IPS-20b (cell line): ENCODE data around the gene TNNI3K.

Experiments used
- H3K27ac ChIP-seq: one replicate; pipeline ENCODE4 v1.5.1; 2013; ENCODE audit warnings: low read length
- H3K27me3 ChIP-seq: 2 replicates; pipeline ENCODE4 v1.6.1; 2013; ENCODE audit warnings: mild to moderate bottlenecking, low read length, inconsistent platforms; ENCODE audit not compliant: insufficient read depth
- H3K36me3 ChIP-seq: 2 replicates; pipeline ENCODE4 v1.6.1; 2013; ENCODE audit warnings: low read depth, mild to moderate bottlenecking, inconsistent platforms, low read length, moderate library complexity; ENCODE audit not compliant: insufficient read depth
- H3K4me1 ChIP-seq: 2 replicates; pipeline ENCODE4 v1.6.1; 2013; ENCODE audit warnings: mild to moderate bottlenecking, control low read depth, inconsistent platforms, low read length, moderate library complexity; ENCODE audit not compliant: insufficient read depth
- H3K4me3 ChIP-seq: 2 replicates; pipeline ENCODE4 v1.5.1; 2013; ENCODE audit warnings: mild to moderate bottlenecking, low read length, inconsistent platforms
- H3K9ac ChIP-seq: 2 replicates; pipeline ENCODE4 v1.6.1; 2013; ENCODE audit warnings: low read depth, mild to moderate bottlenecking, inconsistent platforms, low read length, moderate library complexity
- H3K9me3 ChIP-seq: 2 replicates; pipeline ENCODE4 v1.6.1; 2013; ENCODE audit warnings: mild to moderate bottlenecking, low read depth, low read length, inconsistent platforms; ENCODE audit not compliant: insufficient read depth

The TNNI3K gene

GRCh38 chr1:74478979-74479378 lies 243.8 kb downstream of the TNNI3K start:
- Histone ChIP-seq H3K9ac (no peak overlapping the region), H3K36me3 (no peaks in the 10 kb centered on the region), H3K4me1 (peaks cover 10% of the 10 kb centered on the region; the same call in 1 of the 2 replicates), H3K27ac (no peak overlapping the region), H3K27me3 (no peaks in the 10 kb centered on the region), H3K9me3 (no peaks in the 10 kb centered on the region), H3K4me3 (no peak overlapping the region)

GRCh38 chr1:74480068-74480467 lies 244.9 kb downstream of the TNNI3K start:
- H3K27me3 ChIP-seq, result no peaks in the 10 kb centered on the region
- H3K4me3 ChIP-seq, result no peak overlapping the region

GRCh38 chr1:74481607-74482006 lies 246.4 kb downstream of the TNNI3K start:
- Histone ChIP-seq H3K4me1 (peaks cover 10% of the 10 kb centered on the region; the same call in 1 of the 2 replicates), H3K9me3 (no peaks in the 10 kb centered on the region), H3K4me3 (no peak overlapping the region), H3K36me3 (no peaks in the 10 kb centered on the region), H3K9ac (no peak overlapping the region), H3K27ac (no peak overlapping the region), H3K27me3 (no peaks in the 10 kb centered on the region)

More at GRCh38 chr1:74480068-74480467, 244.9 kb downstream of the TNNI3K start:
- no peak overlapping the region for H3K27ac ChIP-seq
- H3K4me1 ChIP-seq, result peaks cover 10% of the 10 kb centered on the region; the same call in 1 of the 2 replicates
- H3K9ac ChIP-seq, result no peak overlapping the region
- no peaks in the 10 kb centered on the region for H3K36me3 ChIP-seq
- H3K9me3 ChIP-seq, result no peaks in the 10 kb centered on the region

GRCh38 chr1:74485622-74486021 lies 250.4 kb downstream of the TNNI3K start:
- H3K27ac ChIP-seq, result no peak overlapping the region
- H3K36me3 ChIP-seq, result no peaks in the 10 kb centered on the region
- H3K9ac ChIP-seq, result no peak overlapping the region
- no peaks in the 10 kb centered on the region for H3K9me3 ChIP-seq
- H3K27me3 ChIP-seq, result no peaks in the 10 kb centered on the region
- peaks cover 30% of the 10 kb centered on the region; the same call in 1 of the 2 replicates for H3K4me1 ChIP-seq
- H3K4me3 ChIP-seq, result no peak overlapping the region

GRCh38 chr1:74486036-74486435 lies 250.8 kb downstream of the TNNI3K start:
- no peak overlapping the region for H3K27ac ChIP-seq
- H3K27me3 ChIP-seq, result no peaks in the 10 kb centered on the region

GRCh38 chr1:74496669-74497068 lies 261.5 kb downstream of the TNNI3K start:
- peaks cover 7% of the 10 kb centered on the region; the same call in 1 of the 2 replicates for H3K4me1 ChIP-seq
- no peak overlapping the region for H3K4me3 ChIP-seq
- H3K27ac ChIP-seq, result no peak overlapping the region
- H3K27me3 ChIP-seq, result no peaks in the 10 kb centered on the region
- no peak overlapping the region for H3K9ac ChIP-seq
- H3K9me3 ChIP-seq, result no peaks in the 10 kb centered on the region
- no peaks in the 10 kb centered on the region for H3K36me3 ChIP-seq

More at GRCh38 chr1:74486036-74486435, 250.8 kb downstream of the TNNI3K start:
- no peak overlapping the region for H3K4me3 ChIP-seq
- no peak overlapping the region for H3K9ac ChIP-seq
- H3K4me1 ChIP-seq, result peaks cover 28% of the 10 kb centered on the region; the same call in 1 of the 2 replicates
- no peaks in the 10 kb centered on the region for H3K36me3 ChIP-seq
- H3K9me3 ChIP-seq, result no peaks in the 10 kb centered on the region

GRCh38 chr1:74498901-74499300 lies 263.7 kb downstream of the TNNI3K start:
- H3K27me3 ChIP-seq, result no peaks in the 10 kb centered on the region
- no peak overlapping the region for H3K9ac ChIP-seq
- no peak overlapping the region for H3K27ac ChIP-seq
- H3K4me1 ChIP-seq, result 0 out of 2 replicates have a peak, but pooled peaks cover 2% of the 10 kb centered on the region
- no peaks in the 10 kb centered on the region for H3K9me3 ChIP-seq
- H3K4me3 ChIP-seq, result no peak overlapping the region
- no peaks in the 10 kb centered on the region for H3K36me3 ChIP-seq

- Histone ChIP-seq H3K27me3 (no peaks in the 10 kb centered on the region), H3K4me1 (peaks cover 23% of the 10 kb centered on the region; the same call in 1 of the 2 replicates), H3K4me3 (no peak overlapping the region), H3K27ac (no peak overlapping the region), H3K9me3 (no peaks in the 10 kb centered on the region), H3K9ac (no peak overlapping the region), H3K36me3 (no peaks in the 10 kb centered on the region)
Measured at GRCh38 chr1:74502432-74502831, 267.2 kb downstream of the TNNI3K start.

GRCh38 chr1:74502858-74503257 lies 267.7 kb downstream of the TNNI3K start:
- H3K4me3 ChIP-seq, result no peak overlapping the region
- H3K4me1 ChIP-seq, result peaks cover 23% of the 10 kb centered on the region; the same call in 1 of the 2 replicates
- no peaks in the 10 kb centered on the region for H3K27me3 ChIP-seq
- no peak overlapping the region for H3K27ac ChIP-seq
- H3K9me3 ChIP-seq, result no peaks in the 10 kb centered on the region
- no peak overlapping the region for H3K9ac ChIP-seq
- H3K36me3 ChIP-seq, result no peaks in the 10 kb centered on the region

- H3K9ac ChIP-seq, result no peak overlapping the region
- H3K36me3 ChIP-seq, result no peaks in the 10 kb centered on the region
- H3K4me1 ChIP-seq, result peaks cover 23% of the 10 kb centered on the region; the same call in 1 of the 2 replicates
- H3K9me3 ChIP-seq, result no peaks in the 10 kb centered on the region
- H3K27ac ChIP-seq, result no peak overlapping the region
- no peaks in the 10 kb centered on the region for H3K27me3 ChIP-seq
- H3K4me3 ChIP-seq, result peak overlapping the region; percentile 34; the same call in 1 of the 2 replicates
Measured at GRCh38 chr1:74504125-74504932, 269.1 kb downstream of the TNNI3K start.

GRCh38 chr1:74504933-74505512 lies 269.8 kb downstream of the TNNI3K start:
- Histone ChIP-seq H3K27me3 (no peaks in the 10 kb centered on the region), H3K4me3 (peak overlapping the region; percentile 34; the same call in 1 of the 2 replicates), H3K9ac (no peak overlapping the region), H3K4me1 (peaks cover 23% of the 10 kb centered on the region; the same call in 1 of the 2 replicates), H3K27ac (no peak overlapping the region), H3K9me3 (no peaks in the 10 kb centered on the region), H3K36me3 (no peaks in the 10 kb centered on the region)
